ENCODE data around the gene GTF2IRD1.
"Not testable (repeated sequence)": the region's sequence is repeated elsewhere in the genome, so short reads cannot be mapped to it uniquely, and the experiment has no call there.

Gene GTF2IRD1

GRCh38 chr7:74604326-74605020, 150.8 kb downstream of the GTF2IRD1 start:
- DNase-seq (ENCODE audit: low read depth): no peak

GRCh38 chr7:74606101-74606908, 152.6 kb downstream of the GTF2IRD1 start:
- peak; percentile 20 for DNase-seq (ENCODE audit: low read depth)

GRCh38 chr7:74606909-74607510, 153.3 kb downstream of the GTF2IRD1 start:
- no peak for DNase-seq (ENCODE audit: low read depth)

GRCh38 chr7:74612015-74612829, 158.5 kb downstream of the GTF2IRD1 start:
- no peak for DNase-seq (ENCODE audit: low read depth)

DNA sequence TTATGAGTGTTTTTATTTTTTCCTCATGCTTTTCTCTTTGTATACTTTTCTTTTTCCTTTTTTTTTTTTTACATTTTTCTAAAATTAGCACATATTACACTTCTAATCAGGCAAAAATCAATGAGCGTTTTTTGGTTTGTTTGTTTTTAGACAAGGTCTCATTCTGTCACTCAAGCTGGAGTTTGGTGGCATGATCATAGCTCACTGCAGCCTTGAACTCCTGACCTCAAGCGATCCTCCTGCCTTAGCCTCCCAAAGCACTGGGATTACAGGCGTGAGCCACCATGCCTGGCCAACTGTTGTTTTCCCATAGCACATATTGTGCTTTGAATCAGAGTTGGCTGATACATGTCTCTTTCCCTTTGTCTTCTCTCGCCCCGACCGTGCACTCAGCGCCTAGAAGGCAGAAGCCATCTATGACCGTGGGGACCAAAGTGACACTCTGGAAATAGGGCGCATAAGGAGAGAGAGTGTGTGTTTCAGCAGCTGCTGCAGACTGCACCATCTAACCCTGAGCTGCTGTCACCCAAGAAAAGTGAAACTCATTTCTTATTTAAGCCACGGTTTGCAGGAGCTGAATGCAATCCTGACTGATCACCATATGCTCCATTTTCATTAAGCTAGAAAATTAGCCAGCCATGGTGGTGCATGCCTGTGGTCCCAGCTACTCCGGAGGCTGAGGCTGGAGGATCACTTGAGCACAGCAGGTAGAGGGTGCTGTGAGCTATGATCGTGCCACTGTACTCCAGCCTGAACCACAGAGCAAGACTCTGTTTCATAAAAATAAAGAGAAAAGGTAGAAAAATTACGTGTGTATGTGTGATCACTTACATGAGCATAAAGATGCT, 162.5 kb downstream of the GTF2IRD1 start:
- no peak for DNase-seq (ENCODE audit: low read depth)

GRCh38 chr7:74617180-74617744, 163.6 kb downstream of the GTF2IRD1 start:
- DNase-seq (ENCODE audit: low read depth): no peak

DNA sequence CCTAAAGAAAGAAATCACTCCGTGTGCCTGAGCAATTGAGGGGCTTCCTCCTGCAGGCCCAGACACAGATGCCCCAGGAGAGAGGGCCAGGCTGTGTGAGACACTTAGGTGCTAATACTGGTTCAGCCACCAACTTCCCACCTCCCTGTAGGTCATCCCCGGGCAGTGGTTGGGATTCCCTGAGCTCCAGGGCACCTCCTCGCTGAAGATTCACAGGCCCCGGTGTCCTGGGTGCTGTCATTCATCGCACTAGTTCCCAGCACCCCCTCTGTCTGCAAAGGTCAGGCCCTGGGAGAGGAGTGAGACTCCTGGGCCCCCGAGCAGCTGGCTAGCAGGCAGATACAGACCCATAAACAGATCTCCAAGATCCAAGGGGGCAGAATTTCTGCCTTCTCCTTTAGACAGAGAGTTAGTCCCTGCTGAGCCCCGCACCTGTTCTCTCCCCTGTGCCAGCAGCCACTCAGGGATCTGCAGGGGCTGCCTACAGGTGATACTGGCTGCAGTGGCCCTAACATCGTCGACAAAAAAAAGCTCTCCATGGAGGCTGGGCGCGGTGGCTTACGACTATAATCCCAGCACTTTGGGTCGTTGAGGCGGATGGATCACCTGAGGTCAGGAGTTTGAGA, 165.6 kb downstream of the GTF2IRD1 start:
- DNase-seq (ENCODE audit: low read depth): no peak

DNA sequence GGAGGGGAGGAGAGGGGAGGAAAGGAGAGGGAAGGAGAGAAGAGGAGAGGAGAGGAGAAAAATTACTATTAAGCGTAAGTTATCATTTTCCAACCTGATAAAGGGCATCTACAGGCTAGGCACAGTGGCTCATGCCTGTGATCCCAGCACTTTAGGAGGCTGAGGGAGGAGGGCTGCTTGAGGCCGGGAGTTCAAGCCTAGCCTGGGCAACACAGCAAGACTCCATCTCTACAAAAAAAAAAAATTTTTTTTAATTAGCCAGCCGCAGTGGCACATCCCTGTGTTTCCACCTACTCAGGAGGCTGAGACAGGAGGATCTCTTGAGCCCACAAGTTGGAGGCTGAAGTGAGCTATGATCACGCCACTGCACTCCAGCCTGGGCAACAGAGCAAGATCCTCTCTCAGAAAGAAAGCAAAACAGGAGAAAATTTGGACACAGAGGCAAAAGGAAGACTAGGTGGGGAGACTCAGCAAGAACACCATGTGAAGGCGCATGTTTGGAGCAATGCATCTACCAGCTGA, 168.6 kb downstream of the GTF2IRD1 start:
- DNase-seq (ENCODE audit: low read depth): no peak

GRCh38 chr7:74623135-74623534, 169.4 kb downstream of the GTF2IRD1 start:
- no peak for DNase-seq (ENCODE audit: low read depth)

DNA sequence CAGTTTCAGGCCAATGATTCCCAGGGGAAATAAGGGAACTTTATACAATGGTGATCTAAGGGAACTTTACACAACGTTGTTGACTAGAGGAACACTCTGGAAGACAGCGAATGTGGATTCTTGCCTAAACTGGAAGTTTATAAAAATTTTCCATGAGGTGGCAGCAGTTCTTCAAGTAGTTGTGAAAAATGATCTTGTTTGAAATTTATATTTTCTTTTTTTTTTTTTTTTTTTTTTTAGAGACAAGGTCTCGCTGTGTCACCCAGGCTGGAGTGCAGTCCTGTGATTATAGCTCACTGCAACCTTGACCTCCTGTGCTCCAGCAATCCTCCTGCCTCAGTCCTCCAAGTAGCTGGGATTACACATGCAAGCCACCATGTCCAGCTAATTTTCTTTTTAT, 171.7 kb downstream of the GTF2IRD1 start:
- no peak for DNase-seq (ENCODE audit: low read depth)

DNA sequence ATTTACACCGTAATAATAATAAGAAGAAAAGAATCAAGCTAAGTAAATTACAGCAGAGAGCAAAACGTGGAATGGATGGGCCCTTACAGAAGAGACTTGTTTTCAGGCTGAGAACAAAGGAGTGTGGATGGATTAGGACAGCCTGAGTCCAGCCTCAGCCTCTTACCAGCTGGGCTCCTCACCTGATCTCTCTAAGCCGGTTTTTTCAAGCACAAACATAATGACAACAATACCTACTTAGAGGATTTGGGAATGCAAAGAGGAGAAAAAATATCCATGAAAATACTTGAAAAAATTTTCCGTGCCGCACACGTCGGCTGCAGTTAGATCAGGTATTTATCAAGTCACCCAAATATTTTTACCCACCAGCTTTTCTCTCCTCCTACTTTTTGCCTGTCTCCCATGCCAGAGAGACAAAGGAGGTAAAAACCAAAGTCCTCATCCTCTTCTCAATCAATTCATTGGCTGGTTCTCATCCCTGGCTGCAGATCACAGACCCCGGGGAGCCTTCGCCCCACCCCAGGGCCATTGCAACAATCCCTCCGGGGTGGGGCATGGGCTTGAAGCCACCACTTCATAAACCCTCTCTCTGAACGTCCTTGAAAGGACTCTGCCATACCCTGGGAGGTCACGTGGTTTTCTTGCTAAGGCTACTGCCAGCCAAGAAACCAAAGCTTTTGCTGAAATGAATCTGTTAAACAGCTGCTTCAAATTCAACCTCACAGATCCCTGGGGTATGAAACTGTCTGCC, 174.1 kb downstream of the GTF2IRD1 start:
- DNase-seq (ENCODE audit: low read depth): no peak

DNA sequence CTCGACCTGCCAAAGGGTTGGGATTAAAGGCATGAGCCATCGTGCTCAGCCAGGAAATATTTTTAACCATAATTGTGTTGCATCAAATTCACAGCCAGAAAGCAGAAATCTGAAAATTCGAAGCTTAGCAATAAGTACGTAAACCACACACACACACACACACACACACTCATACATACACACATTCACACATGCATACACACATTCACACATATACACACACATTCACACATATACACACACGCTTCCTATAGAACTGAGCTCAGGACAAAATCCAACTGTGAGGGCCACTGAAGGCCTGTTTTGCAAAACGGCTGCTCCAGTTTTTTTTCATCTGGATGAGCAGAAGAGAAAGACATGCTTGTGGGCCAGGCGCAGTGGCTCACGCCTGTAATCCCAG, 178.8 kb downstream of the GTF2IRD1 start:
- DNase-seq (ENCODE audit: low read depth): no peak

DNA sequence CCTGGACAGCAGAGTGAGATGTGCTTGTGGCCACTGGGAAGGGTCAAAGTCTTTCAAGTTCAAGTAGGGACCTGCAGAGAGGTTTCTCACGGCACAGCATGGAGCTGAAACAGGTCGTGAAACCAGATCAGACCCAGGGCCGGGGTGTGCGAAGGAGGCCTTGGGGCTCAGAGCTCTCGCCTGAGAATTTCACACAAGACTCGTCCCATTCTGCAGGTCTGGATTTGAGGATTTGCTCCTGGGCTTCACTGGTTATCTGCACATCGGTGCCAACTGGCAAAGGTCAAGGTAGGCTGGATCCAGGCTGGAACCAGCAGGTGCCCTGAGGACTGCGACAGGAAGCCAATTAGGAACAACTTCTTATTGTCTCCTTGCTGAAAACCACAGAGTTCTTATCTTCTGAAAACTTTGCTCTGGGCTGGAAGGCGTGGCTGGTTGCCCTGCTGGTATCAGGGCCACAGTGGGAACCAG, 179.8 kb downstream of the GTF2IRD1 start:
- no peak for DNase-seq (ENCODE audit: low read depth)

- DNase-seq (ENCODE audit: low read depth): no peak
Measured at GRCh38 chr7:74637745-74638144, 184.0 kb downstream of the GTF2IRD1 start.

DNA sequence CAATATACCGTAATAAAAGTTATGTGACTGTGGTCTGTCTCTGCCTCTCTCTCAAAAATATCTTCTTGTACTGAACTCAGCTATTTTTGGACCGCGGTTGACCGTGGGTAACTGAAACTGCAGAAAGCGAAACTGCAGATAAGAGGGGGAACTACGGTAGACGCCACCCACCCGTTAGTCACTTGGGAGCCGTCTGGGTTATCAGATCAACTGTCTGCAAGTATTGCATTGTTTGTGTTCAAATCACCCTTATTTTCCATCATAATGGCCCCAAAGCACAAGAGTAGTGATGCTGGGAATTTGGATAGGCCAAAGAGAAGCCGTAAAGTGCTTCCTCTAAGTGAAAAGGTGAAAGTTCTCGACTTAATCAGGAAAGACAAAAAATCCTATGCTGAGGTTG, 196.3 kb downstream of the GTF2IRD1 start:
- DNase-seq (ENCODE audit: low read depth): peak; percentile 63

DNA sequence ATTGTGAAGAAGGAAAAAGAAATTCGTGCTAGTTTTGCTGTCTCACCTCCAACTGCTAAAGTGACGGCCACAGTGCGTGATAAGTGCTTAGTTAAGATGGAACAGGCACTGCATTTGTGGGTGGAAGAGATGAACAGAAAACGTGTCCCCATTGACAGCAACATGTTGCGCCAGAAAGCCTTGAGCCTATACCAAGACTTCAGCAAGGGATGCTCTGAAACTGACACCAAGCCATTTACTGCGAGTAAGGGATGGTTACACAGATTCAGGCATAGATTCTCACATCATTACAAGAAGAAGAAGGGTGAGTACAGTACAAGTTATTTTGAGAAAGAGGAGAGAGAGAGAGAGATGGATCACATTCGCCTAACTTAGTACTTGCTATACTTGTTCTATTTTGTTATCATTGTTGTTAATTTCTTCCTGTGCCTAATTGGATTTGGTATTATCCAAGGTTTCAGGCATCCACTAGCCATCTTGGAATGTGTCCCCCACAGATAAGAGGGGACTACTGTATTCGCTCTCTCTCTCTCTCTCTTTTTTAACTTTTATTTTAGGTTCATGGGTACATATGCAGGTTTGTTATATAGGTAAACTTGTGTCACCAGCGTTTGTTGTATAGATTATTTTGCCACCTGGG, 196.9 kb downstream of the GTF2IRD1 start:
- DNase-seq (ENCODE audit: low read depth): not testable (repeated sequence)

- not testable (repeated sequence) for DNase-seq (ENCODE audit: low read depth)
Measured at GRCh38 chr7:74651133-74651504, 197.4 kb downstream of the GTF2IRD1 start.

Data from activated T-cell treated with anti-CD3 and anti-CD28 coated beads for 1 hour (primary cell).